GM12801 (cell line): ENCODE data around the gene LLPH.

Experiments used
- CTCF ChIP-seq: IDR thresholded peaks from one replicate; pipeline ENCODE4 v1.5.1; 2011; ENCODE audit warnings: control low read depth; ENCODE audit not compliant: insufficient read length; ENCODE audit errors: extremely low read depth

The LLPH gene

GRCh38 chr12:66085213-66085612, 45.3 kb downstream of the LLPH start:
- TF ChIP-seq CTCF, result no peak

DNA sequence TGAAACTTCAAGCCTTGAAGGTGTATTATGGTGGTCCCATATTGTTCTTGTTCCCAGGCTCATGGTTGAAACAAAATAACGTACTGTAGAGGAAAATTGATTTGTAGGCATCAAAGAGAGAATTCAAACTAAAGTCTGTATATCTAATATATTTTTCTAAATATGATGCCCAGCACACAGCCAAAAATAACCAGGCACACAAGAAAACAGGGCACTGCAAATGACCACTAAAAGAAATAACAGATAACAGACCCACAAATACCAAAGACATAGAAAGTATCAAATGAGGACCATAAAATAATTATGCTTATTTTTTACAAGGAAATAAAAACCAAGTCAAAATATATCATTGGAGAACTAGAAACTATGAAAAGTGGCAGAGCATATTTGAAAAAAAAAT, 46.8 kb downstream of the LLPH start:
- TF ChIP-seq CTCF, result no peak

DNA sequence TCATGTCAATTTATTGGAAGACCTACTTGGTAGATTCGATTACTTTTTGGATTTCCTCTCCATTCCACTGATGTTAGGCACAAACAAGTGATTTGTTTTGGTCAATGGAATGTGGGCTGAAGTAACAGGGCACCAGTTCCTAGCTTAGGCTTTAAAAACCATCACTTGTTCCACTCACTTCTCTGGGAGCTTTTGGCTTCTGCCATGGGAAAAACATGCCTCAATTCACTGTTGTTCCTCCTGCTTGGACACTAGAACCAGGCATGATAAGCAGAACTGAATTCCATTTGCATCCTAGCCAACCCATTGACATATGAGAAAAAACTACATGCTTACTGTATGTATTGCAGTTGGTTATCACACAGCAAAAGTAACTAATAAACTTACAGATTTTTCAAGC, 47.8 kb downstream of the LLPH start:
- no peak for TF ChIP-seq CTCF

GRCh38 chr12:66080791-66081190, 49.8 kb downstream of the LLPH start:
- TF ChIP-seq CTCF, result no peak

DNA sequence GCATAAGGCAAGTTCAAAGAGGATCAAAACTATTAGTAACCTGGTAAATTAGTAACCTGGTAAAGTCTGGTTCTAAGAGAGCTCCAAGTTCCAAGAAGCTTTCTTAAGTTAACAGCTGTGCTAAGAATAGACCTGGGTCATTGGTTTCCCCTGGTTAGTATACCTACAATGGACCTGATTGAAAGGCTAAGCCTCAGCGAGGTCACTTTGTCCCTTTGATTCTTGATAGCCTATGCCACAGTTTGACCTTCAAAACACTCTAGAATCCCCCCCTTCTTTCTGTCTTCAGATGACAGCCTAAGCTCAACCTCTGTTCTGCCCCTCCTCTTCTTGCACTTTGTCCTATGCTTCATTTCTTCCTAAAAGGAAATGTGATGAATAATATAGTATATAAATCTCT, 53.0 kb downstream of the LLPH start:
- no peak for TF ChIP-seq CTCF

DNA sequence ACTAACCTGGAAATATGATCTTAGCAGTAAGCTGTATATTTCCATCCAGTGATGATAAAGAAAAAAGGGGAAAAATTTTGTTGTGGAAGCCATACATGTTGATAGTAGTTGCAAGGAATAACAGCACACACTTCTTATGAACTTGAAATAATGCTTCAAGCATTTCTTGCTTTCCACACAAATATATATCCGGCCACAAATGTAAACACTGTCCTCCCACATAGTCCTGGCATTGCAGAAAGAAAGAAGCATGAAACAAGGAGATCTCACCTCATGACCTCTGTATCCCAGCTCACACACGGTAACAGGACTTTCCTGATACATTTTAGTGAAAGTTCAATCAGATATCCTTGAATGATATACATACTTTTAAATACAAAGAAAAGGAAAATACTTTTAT, 56.0 kb downstream of the LLPH start:
- no peak for TF ChIP-seq CTCF

DNA sequence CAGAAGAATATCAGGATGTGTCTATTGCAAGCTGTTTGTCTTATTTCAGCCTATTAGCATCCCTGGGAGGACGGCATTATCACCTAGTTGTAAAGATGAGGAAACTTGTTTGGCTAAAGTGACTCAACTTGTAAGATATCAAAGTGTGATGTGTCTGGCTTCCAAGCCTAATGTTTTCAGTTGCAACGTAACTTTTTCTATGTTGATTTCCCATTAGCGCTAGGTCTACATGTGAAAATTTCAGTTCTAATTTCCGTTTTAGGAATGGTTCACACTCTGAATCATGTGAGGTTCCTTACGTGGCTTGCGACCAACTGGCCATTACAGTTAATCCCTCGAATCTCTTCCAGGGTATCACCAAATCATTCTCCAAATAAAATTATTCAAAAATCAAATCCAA, 58.0 kb downstream of the LLPH start:
- TF ChIP-seq CTCF, result no peak

DNA sequence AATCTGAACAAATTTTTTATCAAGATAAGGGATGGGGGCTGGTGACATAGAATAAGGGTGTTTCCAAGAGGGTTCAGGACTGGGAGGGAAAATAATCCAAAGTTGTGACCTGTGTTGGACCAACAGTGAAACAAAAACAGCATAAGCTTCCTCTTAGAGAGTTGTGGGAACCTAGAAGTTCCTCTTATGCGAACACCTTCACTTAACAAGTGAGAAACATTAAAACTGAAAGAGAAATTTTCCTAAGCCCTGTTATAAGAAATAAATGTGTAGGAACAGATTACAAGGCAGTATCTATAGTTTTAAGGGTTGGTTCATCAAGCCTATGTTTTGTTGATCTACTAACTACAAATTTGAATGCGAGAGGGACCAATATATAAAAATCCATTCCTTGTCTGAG, 58.4 kb downstream of the LLPH start:
- no peak for TF ChIP-seq CTCF
